ENCODE data around the gene PLCG1.
"Not testable (repeated sequence)": the region's sequence is repeated elsewhere in the genome, so short reads cannot be mapped to it uniquely, and the experiment has no call there.

Gene PLCG1

DNA sequence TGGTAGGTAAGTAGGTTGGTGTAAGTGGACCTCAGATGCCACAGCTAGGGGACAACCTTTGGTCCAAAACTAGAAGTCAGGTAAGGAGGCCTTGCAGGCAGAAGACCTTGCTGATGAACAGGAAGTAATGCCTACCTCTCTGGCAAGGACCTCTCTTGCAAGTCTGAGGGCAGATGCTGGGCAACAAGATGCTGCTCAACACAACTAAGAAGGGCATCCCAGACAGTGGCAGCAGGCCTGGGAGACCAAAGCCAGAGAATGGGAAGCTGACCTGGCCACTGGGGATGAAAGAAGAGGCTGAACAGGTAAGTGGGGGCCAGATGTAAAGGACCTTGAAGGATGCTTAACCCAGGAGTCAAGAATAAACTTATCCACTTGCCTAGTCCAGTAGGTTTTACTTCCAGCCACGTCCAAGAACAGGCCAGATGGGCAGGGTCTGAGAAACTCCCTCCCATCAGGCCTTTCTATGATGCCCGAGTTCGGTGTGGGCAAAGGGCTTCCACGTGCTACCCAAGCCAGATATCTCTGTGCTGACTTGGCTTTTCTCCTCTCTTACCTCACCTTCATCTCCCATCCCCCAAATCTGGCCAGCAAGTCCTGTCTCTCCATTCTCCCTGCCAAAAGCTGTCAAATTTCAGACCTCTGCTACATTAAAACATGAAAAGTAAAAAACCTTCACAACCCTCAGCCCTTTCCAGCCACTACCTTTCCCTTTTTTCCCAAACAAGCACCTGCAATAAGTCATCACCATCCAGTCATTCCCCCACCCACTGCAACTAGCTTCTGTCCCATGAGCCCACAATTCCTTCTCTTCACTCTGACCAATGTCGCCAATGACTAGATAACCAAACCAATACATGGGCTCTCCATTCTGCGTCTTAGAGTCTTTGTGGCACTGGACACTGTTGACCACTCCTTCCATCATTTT is 11.5 kb upstream of the PLCG1 start:
- DNase-seq: no peak

GRCh38 chr20:41126719-41127118 is 10.6 kb upstream of the PLCG1 start:
- no peak for DNase-seq

DNA sequence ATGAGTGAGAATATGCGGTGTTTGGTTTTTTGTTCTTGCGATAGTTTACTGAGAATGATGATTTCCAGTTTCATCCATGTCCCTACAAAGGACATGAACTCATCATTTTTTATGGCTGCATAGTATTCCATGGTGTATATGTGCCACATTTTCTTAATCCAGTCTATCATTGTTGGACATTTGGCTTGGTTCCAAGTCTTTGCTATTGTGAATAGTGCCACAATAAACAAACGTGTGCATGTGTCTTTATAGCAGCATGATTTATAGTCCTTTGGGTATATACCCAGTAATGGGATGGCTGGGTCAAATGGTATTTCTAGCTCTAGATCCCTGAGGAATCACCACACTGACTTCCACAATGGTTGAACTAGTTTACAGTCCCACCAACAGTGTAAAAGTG is 9.0 kb upstream of the PLCG1 start:
- not testable (repeated sequence) for DNase-seq

DNA sequence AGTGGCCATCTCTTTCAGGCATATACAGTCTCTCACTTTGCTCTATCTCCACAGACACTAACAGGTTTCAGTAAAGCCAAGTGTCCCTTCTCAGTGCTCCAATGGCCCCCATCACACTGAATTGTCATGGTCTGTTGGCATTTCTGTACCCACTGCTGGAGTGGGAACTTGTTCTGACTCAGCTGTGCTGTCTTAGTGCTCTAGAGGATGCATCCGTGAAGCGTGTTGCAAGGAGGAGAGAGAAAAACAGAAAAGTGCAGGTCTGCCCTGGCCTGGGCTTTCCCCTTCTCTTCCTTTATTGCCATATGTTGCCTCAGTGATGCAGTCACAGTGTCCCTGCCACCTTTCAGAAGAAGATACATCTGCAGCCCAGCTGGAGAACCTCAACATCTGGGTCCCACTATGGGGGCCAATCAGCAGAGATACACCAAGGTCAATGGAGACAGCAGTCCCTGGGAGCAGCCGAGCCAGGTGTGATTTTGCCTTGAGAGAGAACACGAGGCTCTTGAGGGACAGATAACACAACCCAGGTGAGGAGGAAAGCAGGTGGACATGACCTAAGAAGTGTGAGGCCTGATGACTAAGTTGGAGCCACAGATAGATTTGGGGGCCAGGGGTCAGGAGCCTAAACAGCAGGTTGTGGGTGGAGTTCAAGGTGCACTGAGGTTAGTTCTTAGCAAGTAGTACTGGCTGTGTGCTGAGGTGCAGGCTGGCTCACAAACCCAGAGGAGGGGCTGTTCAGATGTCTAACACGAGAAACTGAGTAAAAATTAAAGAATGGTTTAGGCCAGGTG is 5.6 kb upstream of the PLCG1 start:
- no peak for DNase-seq

DNA sequence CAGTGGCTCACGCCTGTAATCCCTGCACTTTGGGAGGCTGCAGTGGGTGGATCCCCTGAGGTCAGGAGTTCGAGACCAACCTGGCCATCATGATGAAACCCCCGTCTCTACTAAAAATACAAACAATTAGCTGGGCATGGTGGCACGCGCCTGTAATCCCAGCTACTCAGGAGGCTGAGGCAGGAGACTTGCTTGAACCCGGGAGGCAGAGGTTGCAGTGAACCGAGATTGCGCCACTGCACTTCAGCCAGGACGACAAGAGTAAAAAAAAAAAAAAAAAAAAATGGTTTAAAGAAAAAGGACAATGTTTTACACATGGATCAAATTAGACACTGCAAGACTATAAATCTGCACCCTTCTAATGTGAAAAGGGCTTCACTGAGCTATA is 5.0 kb upstream of the PLCG1 start:
- not testable (repeated sequence) for DNase-seq

- DNase-seq: no peak
These were observed 3.5 kb upstream of the PLCG1 start for GRCh38 chr20:41133709-41134361.

- no peak for DNase-seq
These were observed 2.8 kb upstream of the PLCG1 start for GRCh38 chr20:41134362-41135186.

GRCh38 chr20:41135187-41135887 is 2.0 kb upstream of the PLCG1 start:
- DNase-seq: peak; percentile 30

DNA sequence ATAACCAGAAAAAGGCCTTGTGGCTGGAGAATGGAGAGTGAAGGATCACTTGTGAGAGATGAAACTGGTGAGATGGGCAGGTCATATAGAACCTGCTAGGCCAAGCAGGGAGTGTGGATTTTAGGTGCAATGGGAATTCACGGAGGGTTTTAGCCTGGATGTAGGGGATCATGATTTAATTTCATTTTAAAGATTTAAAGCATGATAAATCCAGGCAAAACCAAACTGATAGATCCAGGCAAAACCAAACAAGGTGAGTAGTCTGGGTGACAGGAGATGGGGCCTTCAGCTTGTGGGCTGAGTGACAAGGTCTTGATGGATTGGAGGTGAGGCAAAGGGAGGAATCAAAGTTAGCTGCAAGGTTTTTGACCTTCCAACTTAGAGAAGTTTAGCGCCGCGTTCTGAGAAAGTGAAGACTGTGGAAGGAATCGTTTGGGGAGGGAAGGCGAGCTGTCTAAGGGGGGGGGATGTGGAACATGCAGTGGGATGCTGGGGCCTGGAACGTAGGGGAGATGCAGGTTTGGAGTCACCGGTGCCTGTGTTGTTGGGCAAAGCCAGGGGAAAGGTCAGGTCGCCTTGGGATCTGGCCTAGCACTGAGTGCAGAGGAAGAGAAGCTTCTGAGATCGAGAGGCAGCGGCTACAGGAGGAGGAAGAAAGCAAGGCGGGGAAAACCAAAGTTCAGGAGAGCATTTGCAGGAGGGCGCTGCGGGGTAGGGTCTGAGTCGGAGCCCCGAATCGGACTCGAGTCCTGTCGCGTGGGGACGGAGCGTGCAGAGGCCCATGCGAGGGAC is 1.3 kb upstream of the PLCG1 start:
- DNase-seq: no peak

GRCh38 chr20:41137614-41138474 is 501 bp downstream of the PLCG1 start:
- DNase-seq: peak; percentile 69

- peak; percentile 29 for DNase-seq
These were observed 1.3 kb downstream of the PLCG1 start for GRCh38 chr20:41138475-41139226.

GRCh38 chr20:41139227-41140093 is 2.1 kb downstream of the PLCG1 start:
- DNase-seq: no peak

DNA sequence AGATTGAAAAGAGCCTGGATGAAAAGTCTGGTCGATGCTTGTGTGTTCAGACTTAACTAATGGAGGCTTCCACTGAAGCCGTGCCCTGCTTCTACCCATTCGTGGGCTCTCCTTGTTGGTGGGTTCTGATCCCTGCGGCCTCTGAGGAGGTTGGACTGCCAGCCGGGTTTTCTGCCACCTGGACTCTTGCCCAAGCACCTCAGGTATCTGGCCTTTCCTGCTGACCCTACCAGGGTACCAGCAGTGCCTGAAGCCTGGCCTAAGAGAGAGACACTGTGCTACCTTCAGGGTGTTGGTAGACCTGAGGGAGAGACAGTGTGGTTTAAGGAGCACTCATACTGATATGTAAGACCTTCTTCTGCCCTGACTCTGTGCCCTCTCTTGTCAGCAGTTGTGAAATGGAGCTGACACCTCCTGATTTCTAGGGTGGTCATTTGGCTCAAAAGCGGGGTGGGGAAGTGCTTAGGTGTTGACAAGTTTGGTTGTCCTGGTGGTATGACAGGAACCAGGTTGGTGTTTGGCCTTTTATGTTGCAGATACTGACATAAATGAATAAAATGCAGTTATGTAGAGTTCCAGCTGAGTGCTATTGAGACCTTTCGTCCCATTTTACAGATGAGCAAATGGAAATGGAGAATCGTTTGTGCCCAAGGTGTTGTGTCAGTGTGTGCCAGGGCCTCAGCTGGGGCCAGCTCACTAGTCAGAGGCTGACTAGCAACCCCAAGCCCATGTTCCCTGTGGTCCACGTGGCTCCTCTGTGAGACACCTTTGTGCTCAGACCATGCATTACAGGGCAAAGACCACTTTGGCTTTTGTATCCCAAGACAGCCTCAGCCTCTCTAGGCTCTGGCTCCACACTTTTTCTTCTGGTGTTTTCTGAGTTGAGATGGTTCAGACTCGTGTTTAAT is 3.1 kb downstream of the PLCG1 start:
- DNase-seq: no peak

- DNase-seq: no peak
These were observed 3.9 kb downstream of the PLCG1 start for GRCh38 chr20:41141153-41141815.

- DNase-seq: no peak
These were observed 4.9 kb downstream of the PLCG1 start for GRCh38 chr20:41142245-41142644.

DNA sequence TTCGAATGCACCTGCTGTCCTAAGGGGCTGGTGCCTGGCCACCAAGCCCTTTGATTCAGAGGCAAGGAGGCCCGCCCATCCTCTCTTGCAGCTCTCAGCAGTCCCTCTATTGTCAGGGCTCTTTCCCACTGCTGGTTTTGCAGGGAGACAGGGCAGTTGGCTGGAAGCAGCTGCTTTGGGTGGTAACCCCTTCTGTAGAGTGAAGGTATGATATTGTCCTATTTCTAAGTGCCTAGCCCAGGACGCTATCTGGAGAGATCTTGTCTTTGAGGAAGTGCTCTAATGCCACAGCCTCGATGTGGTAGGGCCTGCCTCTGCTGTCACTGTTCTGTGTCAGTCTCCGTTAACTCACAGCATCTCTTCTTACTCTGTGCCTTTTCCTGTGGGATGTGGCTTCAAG is 5.6 kb downstream of the PLCG1 start:
- peak; percentile 23 for DNase-seq

DNA sequence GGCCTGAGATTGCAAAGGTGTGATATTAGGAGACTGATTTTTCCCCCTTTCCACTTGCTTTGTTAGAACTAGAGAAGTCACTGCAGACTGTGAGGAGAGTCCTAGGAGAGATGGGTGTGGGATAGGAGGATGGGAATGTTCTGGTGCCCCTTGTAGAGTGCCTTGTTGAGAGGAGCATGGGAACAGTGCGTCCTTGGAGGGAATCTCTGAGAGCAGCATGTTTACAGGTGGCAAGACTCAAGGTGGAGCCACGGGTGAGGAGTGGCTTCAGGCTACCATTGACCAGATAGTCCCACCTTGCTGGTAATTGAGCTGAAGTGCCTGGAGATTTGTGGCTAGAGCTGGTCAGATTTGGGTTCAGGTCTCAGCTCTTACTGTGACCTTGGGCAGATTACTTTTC is 6.0 kb downstream of the PLCG1 start:
- DNase-seq: no peak
